Right ventricle myocardium inferior (tissue), 1 donor: ENCODE results near the gene KCNB1. TPM values are rescaled to one million over a fixed set of nuclear protein-coding genes. Genes with fewer than 3 reads are reported as not detected.

Source experiments
- ATAC-seq: fragments of 200-7000 bp; cut with Tn5 transposase; one replicate; pipeline ENCODE4 v1.9.1; 2020; ENCODE audit warnings: mild to moderate bottlenecking, moderate library complexity
- DNase-seq: peaks from one replicate; pipeline ENCODE4 v3.0.0; 2021; ENCODE audit errors: missing footprints
- intact Hi-C: fragments of 100-400 bp; cut with DNase I; formaldehyde crosslinking; loops from one replicate; pipeline ENCODE4 v1.11.0; 2022
- total RNA-seq: library from RNA; stranded (reverse); fragmentation: NEBNext Ultra II Directional; extraction: Animal tissue kit (Norgen Biotek cat#: 25700); gene quantifications from one replicate; pipeline ENCODE4 v1.2.1, GENCODE V29; 2021
- donor health status: DM: no; HTN: yes; CAD: no; lungs with severe emphysema.

KCNB1 gene
- total RNA-seq, 1 donor from 2014 or later = 0.81 TPM

DNA sequence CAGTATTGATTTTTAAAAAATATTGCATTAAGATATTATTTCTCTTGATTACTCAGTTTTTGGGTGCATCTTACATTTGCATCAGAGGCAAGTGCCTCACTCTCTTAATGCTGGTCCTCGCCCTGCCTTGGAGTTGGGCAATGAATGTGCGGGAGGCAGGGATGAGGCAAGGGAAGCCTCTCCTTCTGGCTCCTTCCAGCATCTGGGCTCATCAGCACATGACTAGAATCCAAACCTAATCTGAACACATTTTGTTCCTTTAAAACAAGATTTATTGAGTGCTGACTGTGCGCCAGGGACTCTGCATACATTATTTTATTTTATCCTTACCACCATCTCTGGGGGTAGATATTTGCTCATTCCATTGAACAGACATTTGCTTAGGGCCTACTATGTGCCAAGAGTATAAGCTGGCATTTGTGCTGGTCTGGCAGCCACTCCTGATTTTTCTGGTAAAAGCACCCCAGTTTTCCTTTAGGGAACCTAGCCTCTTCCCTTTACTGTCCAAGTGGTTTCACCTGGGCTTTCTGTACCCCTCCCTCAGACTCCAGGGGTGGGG lies 132.7 kb downstream of the KCNB1 start:
- intact Hi-C loops = no loop called here
- DNase-seq = no peak
- no peak for ATAC-seq

DNA sequence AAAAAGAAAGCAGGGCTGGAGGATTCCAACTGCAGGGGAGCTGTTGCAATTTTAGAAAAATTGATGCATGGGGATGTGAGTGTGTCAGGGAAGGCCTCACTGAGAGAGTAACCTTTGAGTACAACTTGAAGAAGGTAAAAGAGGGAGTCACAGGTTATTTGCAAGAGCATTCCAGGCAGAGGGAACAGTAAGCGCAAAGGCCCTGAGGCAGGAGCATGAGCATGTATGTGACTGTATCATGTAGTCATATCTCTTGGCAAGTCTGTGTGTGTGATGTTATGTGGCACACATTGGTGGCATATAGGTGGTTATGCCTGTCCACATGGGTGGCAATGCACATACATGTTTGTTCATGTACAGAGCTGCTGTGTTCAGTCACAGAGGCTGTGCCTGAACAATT lies 133.4 kb downstream of the KCNB1 start:
- no peak for DNase-seq
- intact Hi-C loops = no loop called here
- no peak for ATAC-seq

- intact Hi-C loops = no loop called here
- no peak for ATAC-seq
- no peak for DNase-seq
Observed at GRCh38 chr20:49348563-49348962, 133.9 kb downstream of the KCNB1 start.

DNA sequence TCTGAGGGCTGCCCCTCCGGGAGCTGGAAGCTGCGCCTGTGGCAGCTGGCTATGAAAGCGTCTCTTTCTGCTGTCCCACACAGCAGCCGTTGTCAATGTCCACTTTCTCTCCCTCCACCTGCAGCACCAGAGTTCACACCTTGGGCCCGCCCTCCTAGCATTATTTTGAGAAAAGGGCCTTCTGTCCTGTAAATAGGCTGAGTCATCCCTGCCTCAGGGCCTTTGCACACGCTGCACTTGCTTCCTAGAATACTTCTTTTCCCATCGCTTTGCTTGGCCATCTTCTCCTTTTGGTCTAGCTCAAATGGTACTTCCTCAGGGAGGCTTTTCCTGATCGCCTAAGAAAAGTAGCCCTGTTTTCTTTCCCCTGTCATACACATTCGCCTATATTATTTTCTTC lies 135.3 kb downstream of the KCNB1 start:
- intact Hi-C loops = no loop called here
- no peak for DNase-seq
- ATAC-seq = no peak

GRCh38 chr20:49346682-49347081 lies 135.8 kb downstream of the KCNB1 start:
- intact Hi-C loops = no loop called here
- ATAC-seq (no peak), DNase-seq (no peak)

- intact Hi-C loops = no loop called here
- DNase-seq (peak; percentile 66), ATAC-seq (peak; percentile 35)
Observed at GRCh38 chr20:49345524-49345923, 136.9 kb downstream of the KCNB1 start.

DNA sequence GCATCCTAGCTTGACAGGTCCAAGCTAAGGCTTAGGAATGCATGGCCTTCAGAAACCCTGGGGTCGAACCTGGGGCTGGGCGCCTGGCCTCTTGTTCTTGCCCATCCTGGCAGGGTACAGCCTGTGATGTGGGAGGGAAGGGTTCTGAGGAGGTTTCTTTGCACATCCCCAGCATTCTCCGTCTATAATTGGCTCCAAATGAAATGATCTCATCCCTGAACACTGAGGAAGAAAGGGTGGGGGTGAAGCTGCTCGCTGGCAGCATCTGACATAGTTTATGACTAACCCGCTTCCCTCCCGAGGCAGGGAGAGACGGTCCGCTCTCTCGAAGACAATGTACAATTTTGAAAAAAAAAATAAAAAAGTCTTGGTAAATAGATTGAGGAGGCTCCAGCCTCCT lies 137.5 kb downstream of the KCNB1 start:
- no peak for DNase-seq

DNA sequence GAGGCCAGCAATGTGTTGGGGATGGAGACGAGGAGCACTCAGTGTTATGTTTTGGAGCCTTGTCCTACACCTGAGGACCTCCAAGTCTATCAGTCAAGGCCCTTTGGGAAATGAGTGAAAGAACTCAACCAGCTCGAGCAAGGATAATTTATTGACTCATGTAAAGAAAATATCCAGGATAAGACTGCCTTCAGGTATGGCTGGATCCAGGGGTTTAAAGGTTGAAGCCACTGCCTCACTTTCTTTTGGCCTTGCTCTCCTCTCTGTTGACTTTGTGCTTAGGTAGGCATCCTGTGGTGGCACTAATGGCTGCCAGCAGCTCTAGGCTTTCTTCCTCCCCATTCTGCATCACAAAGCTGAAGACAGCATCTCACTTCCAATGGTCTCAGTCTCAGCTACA lies 138.3 kb downstream of the KCNB1 start:
- DNase-seq (no peak), ATAC-seq (no peak)
- intact Hi-C loops = no loop called here

More for the DNA sequence above, 137.5 kb downstream of the KCNB1 start:
- intact Hi-C loops = no loop called here
- ATAC-seq = peak; percentile 92

GRCh38 chr20:49343246-49343645 lies 139.2 kb downstream of the KCNB1 start:
- ATAC-seq (no peak), DNase-seq (no peak)
- intact Hi-C loops = no loop called here

DNA sequence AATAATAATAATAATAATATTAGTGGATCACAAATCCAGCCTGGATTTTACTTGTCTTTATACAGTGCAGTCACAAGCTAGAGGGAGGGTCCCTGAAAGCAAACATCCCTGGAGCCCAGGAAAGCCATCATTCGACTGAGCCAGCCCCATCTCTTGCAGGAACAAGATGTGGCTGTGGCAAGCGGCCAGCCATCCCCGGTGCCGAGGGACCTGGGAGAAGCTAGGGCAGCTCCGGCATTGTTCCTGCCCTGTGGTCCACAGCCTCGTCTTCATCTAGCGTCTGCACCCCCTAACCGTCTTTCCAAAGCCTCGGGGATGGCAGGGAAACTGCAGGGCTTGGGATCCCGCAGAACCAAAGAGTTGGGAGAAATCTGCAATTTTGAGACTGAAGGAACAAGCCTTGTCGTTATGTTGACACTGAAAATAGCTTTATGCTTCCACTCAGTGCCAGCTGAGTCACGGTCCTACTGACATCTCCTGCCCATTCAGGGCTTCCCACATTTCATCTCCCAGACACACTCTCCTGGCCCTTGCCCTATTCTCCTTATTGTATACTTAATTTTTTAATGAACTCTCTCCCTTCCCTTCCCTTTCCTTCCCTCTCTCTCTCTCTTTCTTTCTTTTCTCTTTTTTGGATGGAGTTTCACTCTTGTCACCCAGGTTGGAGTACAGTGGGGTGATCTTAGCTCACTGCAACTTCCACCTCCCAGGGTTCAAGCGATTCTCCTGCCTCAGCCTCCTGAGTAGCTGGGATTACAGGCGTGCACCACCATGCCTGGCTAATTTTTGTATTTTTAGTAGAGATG lies 142.1 kb downstream of the KCNB1 start:
- DNase-seq = peak; percentile 75

GRCh38 chr20:49339123-49339522 lies 143.3 kb downstream of the KCNB1 start:
- no peak for DNase-seq
- intact Hi-C loops = loop anchor here (10.0 kb wide), 1 partner anchor 516 kb away; no protein-coding TSS in a partner anchor
- no peak for ATAC-seq

More for the DNA sequence above, 142.1 kb downstream of the KCNB1 start:
- no peak for ATAC-seq
- intact Hi-C loops = no loop called here

DNA sequence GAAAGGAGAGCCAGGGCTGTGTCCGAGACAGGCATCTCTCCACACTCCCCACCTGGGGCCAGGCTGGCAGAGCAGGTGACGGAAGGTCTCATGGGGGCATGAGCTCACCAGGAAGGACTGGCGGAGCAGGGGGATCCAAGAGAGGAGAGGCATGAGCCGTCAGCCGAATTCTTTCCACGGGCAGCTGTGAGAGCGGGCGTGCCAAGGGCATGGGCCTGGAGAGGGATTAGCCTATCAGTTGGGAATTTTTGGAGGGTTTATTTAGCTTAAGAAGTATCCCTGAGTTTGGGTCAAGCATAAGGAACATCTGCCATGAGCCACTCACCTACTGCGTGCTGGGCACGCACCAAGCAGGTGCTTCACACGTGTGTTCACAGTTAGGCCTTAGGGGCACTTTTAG lies 144.4 kb downstream of the KCNB1 start:
- no peak for DNase-seq
- intact Hi-C loops = loop anchor here (10.0 kb wide), 1 partner anchor 517 kb away; no protein-coding TSS in a partner anchor
- no peak for ATAC-seq

GRCh38 chr20:49337357-49337756 lies 145.1 kb downstream of the KCNB1 start:
- no peak for DNase-seq
- intact Hi-C loops = loop anchor here (10.0 kb wide), 1 partner anchor 517 kb away; no protein-coding TSS in a partner anchor
- no peak for ATAC-seq

DNA sequence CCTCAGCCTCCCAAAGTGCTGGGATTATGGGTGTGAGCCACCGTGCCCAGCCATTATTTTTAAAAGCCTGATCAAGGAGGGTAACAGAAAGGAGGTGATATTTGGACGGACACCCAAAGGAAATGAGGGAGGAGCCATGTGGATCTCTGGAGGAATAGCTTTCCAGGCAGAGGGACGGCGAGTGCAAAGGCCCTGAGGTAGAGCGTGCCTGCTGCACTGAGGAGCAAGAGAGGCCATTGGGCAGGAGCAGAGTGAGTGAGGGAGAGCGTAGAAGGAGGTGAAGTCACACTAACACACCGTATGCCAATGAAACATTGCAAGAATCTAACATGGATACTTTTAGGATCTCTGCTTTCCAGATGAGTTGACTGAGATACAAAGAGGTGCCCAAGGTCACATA lies 145.7 kb downstream of the KCNB1 start:
- ATAC-seq = no peak
- intact Hi-C loops = loop anchor here (10.0 kb wide), 1 partner anchor 518 kb away; no protein-coding TSS in a partner anchor
- DNase-seq = no peak

GRCh38 chr20:49335476-49335875 lies 147.0 kb downstream of the KCNB1 start:
- no peak for ATAC-seq
- intact Hi-C loops = loop anchor here (10.0 kb wide), 1 partner anchor 519 kb away; no protein-coding TSS in a partner anchor

DNA sequence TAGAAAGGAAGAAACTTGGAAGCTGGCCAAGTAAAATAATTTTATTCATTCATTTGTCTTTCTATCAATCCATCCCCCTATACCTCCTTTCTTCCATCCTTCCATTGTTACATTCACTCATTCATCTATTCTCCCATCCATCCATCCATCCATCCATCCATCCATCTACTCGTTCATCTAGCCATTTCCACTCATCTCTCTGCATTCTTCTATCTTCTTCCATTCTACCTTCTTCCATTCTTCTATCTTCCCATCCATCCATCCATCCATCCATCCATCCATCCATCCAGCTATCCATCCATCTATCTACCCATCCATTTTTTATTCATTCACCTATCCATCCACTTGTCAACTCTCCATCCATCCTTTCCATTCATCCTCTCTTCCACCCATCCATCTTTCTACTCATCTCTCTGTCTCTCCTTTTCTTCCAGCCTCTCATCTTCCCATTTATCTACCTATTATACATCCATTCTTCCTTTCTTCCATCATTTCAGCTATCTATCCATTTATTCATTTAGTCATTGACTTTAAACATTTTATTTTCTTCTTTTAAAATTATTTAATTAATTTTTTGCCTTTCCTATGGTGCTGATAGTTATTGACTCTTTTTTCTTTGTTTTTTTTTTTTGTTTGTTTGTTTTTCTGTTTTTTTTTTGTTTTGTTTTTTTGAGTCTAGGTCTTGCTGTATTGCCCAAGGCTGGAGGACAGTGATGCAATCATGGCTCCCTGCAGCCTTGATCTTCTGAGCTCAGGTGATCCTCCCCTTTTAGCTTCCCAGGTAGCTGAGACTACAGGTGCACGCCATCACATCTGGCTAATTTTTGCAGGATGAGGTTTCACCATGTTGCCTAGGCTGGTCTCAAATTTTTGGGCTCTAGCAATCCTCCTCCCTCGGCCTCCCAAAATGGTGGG lies 151.5 kb downstream of the KCNB1 start:
- DNase-seq = no peak
- intact Hi-C loops = loop anchor here (5.0 to 10.0 kb wide), 3 partner anchors 51 to 524 kb away; no protein-coding TSS in a partner anchor

More at GRCh38 chr20:49335476-49335875, 147.0 kb downstream of the KCNB1 start:
- no peak for DNase-seq

GRCh38 chr20:49328790-49329189 lies 153.7 kb downstream of the KCNB1 start:
- ATAC-seq = no peak
- intact Hi-C loops = no loop called here
- DNase-seq = no peak

More for the DNA sequence above, 151.5 kb downstream of the KCNB1 start:
- ATAC-seq = no peak

- no peak for ATAC-seq
- intact Hi-C loops = no loop called here
- DNase-seq = no peak
Observed at GRCh38 chr20:49326026-49326425, 156.4 kb downstream of the KCNB1 start.

GRCh38 chr20:49324306-49324705 lies 158.2 kb downstream of the KCNB1 start:
- no peak for DNase-seq
- intact Hi-C loops = no loop called here
- ATAC-seq = no peak
